Stomach (tissue), 9 donors: ENCODE results near the gene CACNA1E. TPM values are rescaled to one million over a fixed set of nuclear protein-coding genes. Genes with fewer than 3 reads are reported as not detected.

Source experiments
- DNase-seq, 2 donors: peaks; one replicate each; pipeline versions ENCODE4 v3.0.0 to v3.0.0-alpha.2; 2013 to 2019
- H3K27ac ChIP-seq, 5 donors: fragments of 200-600 bp in 4 of 5; sonication (generic) in 4 of 5; one replicate each; pipeline ENCODE4 v1.5.1; 2013 to 2019; ENCODE audit warnings: mild to moderate bottlenecking in 1 of 5, moderate library complexity in 1 of 5
- H3K27me3 ChIP-seq, 3 donors: fragments of 200-600 bp; sonication (generic); one replicate each; pipeline ENCODE4 v1.5.1; 2017 to 2019; ENCODE audit warnings: mixed run types in 1 of 3
- H3K36me3 ChIP-seq, 4 donors: fragments of 200-600 bp; sonication (generic); 1 replicate in 3 of 4; 2 replicates in 1 of 4; pipeline ENCODE4 v1.5.1; 2016 to 2019
- H3K4me1 ChIP-seq, 4 donors: fragments of 200-600 bp; sonication (generic); one replicate each; pipeline ENCODE4 v1.5.1; 2016 to 2019
- H3K4me3 ChIP-seq, 4 donors: fragments of 200-600 bp; sonication (generic) in 3 of 4; one replicate each; pipeline ENCODE4 v1.5.1; 2016 to 2019; ENCODE audit warnings: mild to moderate bottlenecking in 1 of 4
- H3K9me3 ChIP-seq, 4 donors: fragments of 200-600 bp; sonication (generic); one replicate each; pipeline ENCODE4 v1.5.1; 2016 to 2019
- CTCF ChIP-seq, 7 experiments: fragments of 450-650 bp in 4 of 7; fragments of 200-600 bp in 3 of 7; sonication (generic) in 3 of 7; IDR thresholded peaks; one replicate each; pipeline ENCODE4 v1.5.1; 2016 to 2019; ENCODE audit warnings: antibody characterized with exemption in 7 of 7, control low read depth in 2 of 7, mild to moderate bottlenecking in 1 of 7
- EP300 ChIP-seq: sonication (generic); formaldehyde crosslinking; IDR thresholded peaks from one replicate; pipeline ENCODE4 v1.6.1; 2017; ENCODE audit warnings: antibody characterized with exemption
- POLR2A ChIP-seq, 4 donors: fragments of 450-650 bp; IDR thresholded peaks; one replicate each; pipeline ENCODE4 v1.6.1; 2016; ENCODE audit warnings: antibody characterized with exemption in 4 of 4, control low read depth in 2 of 4, mild to moderate bottlenecking in 1 of 4, moderate library complexity in 1 of 4
- POLR2AphosphoS5 ChIP-seq, 3 donors: sonication (generic); formaldehyde crosslinking; IDR thresholded peaks; one replicate each; pipeline ENCODE4 v1.6.1; 2016; ENCODE audit warnings: antibody characterized with exemption in 3 of 3
- WGBS, 5 donors: extraction: QIAGEN DNeasy Blood & Tissue Kit in 3 of 5; methylation state at CpG; one replicate each; pipeline versions ENCODE4 v1.1.5 to v1.1.7; 2013 to 2018; 5-methylcytosine and 5-hydroxymethylcytosine counted together
- intact Hi-C: fragments of 100-400 bp; cut with DNase I; formaldehyde crosslinking; loops from one replicate; pipeline ENCODE4 v1.15.1; 2023; ENCODE audit warnings: low total_unique reads
- polyA plus RNA-seq, 3 donors: library from polyadenylated mRNA; stranded (reverse); fragments of 200-250 nt; gene quantifications; one replicate each; pipeline ENCODE4 v1.2.3, GENCODE V29; 2013
- total RNA-seq, 5 donors: library from RNA; depleted of rRNA; stranded (reverse); fragments of >200 nt; gene quantifications; one replicate each; pipeline versions ENCODE4 v1.1.0 to v1.2.3, GENCODE V29; 2014 to 2016
- donor health status: healthy with polysubstance abuse.
- donor health status: Bipolar disorder and iron deficiency.
- donor health status: healthy.

CACNA1E gene
- total and polyA plus RNA-seq, 8 donors = under 0.01 to 1.8 (median 0.01) TPM; not detected in 4

GRCh38 chr1:181647314-181648035 is 164.2 kb downstream of the CACNA1E start:
- WGBS, 5 donors = 42 to 49% (median 45%) methylated on average over 11 of the region's 11 CpGs
- peak overlapping the region in 1 of 5 donors; percentile 29 for H3K27ac ChIP-seq
- peak; percentile 61 to 86 for DNase-seq

GRCh38 chr1:181651276-181651675 is 168.0 kb downstream of the CACNA1E start:
- no peak for DNase-seq
- H3K4me1 ChIP-seq = peaks cover 0 to 6% (median 2%) of the 10 kb centered on the region in 4 donors
- no peaks in the 10 kb centered on the region for H3K9me3 ChIP-seq
- H3K4me3 ChIP-seq = no peak overlapping the region
- no peaks in the 10 kb centered on the region for H3K27me3 ChIP-seq
- H3K27ac ChIP-seq = no peak overlapping the region
- intact Hi-C loops = no loop called here
- TF ChIP-seq EP300 (no peak), CTCF (IDR thresholded peaks at IDR 0.05) (no peak), POLR2A (IDR thresholded peaks at IDR 0.05) (no peak), POLR2AphosphoS5 (IDR thresholded peaks at IDR 0.05) (no peak)
- 58 to 86% (median 81%) methylated on average over 1 of the region's 1 CpG for WGBS, 5 donors
- H3K36me3 ChIP-seq = no peaks in the 10 kb centered on the region

More at GRCh38 chr1:181647314-181648035, 164.2 kb downstream of the CACNA1E start:
- no peak for TF ChIP-seq EP300
- peak in 2 of 3 donors; percentile 15 to 76 for TF ChIP-seq POLR2AphosphoS5 (IDR thresholded peaks at IDR 0.05)
- TF ChIP-seq CTCF (IDR thresholded peaks at IDR 0.05) = no peak
- no peak for TF ChIP-seq POLR2A (IDR thresholded peaks at IDR 0.05)
- peaks cover 0 to 8% (median 3%) of the 10 kb centered on the region in 4 donors for H3K4me1 ChIP-seq
- H3K9me3 ChIP-seq = no peaks in the 10 kb centered on the region
- no peaks in the 10 kb centered on the region for H3K27me3 ChIP-seq
- H3K4me3 ChIP-seq = no peak overlapping the region
- intact Hi-C loops = no loop called here
- H3K36me3 ChIP-seq = no peaks in the 10 kb centered on the region

GRCh38 chr1:181655756-181656155 is 172.4 kb downstream of the CACNA1E start:
- no peaks in the 10 kb centered on the region for H3K36me3 ChIP-seq
- TF ChIP-seq EP300 (no peak), CTCF (IDR thresholded peaks at IDR 0.05) (no peak), POLR2AphosphoS5 (IDR thresholded peaks at IDR 0.05) (no peak), POLR2A (IDR thresholded peaks at IDR 0.05) (no peak)
- intact Hi-C loops = no loop called here
- H3K4me1 ChIP-seq = peaks cover 0 to 6% (median 2%) of the 10 kb centered on the region in 4 donors
- H3K9me3 ChIP-seq = no peaks in the 10 kb centered on the region
- WGBS, 5 donors = 89 to 95% (median 91%) methylated on average over 2 of the region's 2 CpGs
- no peak overlapping the region for H3K27ac ChIP-seq
- DNase-seq = no peak
- H3K4me3 ChIP-seq = no peak overlapping the region
- H3K27me3 ChIP-seq = no peaks in the 10 kb centered on the region

- intact Hi-C loops = no loop called here
- TF ChIP-seq POLR2AphosphoS5 (IDR thresholded peaks at IDR 0.05) (no peak), CTCF (IDR thresholded peaks at IDR 0.05) (no peak), POLR2A (IDR thresholded peaks at IDR 0.05) (no peak), EP300 (no peak)
Observed at GRCh38 chr1:181656491-181656890, 173.2 kb downstream of the CACNA1E start.

More at GRCh38 chr1:181656491-181656890, 173.2 kb downstream of the CACNA1E start:
- WGBS, 5 donors = 43 to 96% (median 80%) methylated on average over 2 of the region's 2 CpGs
- H3K27ac ChIP-seq = no peak overlapping the region
- H3K4me3 ChIP-seq = no peak overlapping the region
- no peaks in the 10 kb centered on the region for H3K9me3 ChIP-seq
- no peak for DNase-seq
- no peaks in the 10 kb centered on the region for H3K36me3 ChIP-seq
- no peaks in the 10 kb centered on the region for H3K27me3 ChIP-seq
- H3K4me1 ChIP-seq = peaks cover 0 to 6% (median 2%) of the 10 kb centered on the region in 4 donors
